CD4-positive, alpha-beta T cell (primary cell): ENCODE results near the gene DIAPH1. TPM values are rescaled to one million over a fixed set of nuclear protein-coding genes. Genes with fewer than 3 reads are reported as not detected.

Source experiments
- ATAC-seq: fragments of 200-7000 bp; cut with Tn5 transposase; one replicate; pipeline ENCODE4 v1.10.0; 2022; ENCODE audit warnings: mild to moderate bottlenecking; ENCODE audit not compliant: poor library complexity
- CTCF ChIA-PET: fragments of 350-600 bp; sonication (Branson Sonifier 250); formaldehyde crosslinking; loops from one replicate; lab custom pipeline; 2021; ENCODE audit warnings: antibody characterized with exemption, inconsistent platforms; lab: Charles Lee
- POLR2A ChIA-PET: fragments of 350-600 bp; sonication (Branson Sonifier 250); formaldehyde crosslinking; loops from one replicate; lab custom pipeline; 2021; ENCODE audit warnings: antibody characterized with exemption, inconsistent platforms; lab: Charles Lee
- DNase-seq, 14 experiments: peaks; one replicate each; pipeline ENCODE4 v3.0.0-alpha.2; 2013 to 2020; ENCODE audit warnings: mixed read lengths in 2 of 14
- H3K27ac ChIP-seq, 2 donors: one replicate each; pipeline versions ENCODE4 v1.5.1 to v1.7.0; 2013; ENCODE audit warnings: low read length in 2 of 2, low read depth in 1 of 2, mild to moderate bottlenecking in 1 of 2
- H3K27me3 ChIP-seq, 2 experiments: 1 replicate in 1 of 2; 2 replicates in 1 of 2; pipeline versions ENCODE4 v1.6.1 to v1.7.0; 2013; ENCODE audit warnings: low read length in 2 of 2, control low read depth in 1 of 2, mild to moderate bottlenecking in 1 of 2, moderate library complexity in 1 of 2; ENCODE audit not compliant: insufficient read depth in 2 of 2, control insufficient read depth in 1 of 2
- H3K36me3 ChIP-seq: one replicate; pipeline ENCODE4 v1.6.1; 2013; ENCODE audit warnings: low read length, control low read depth; ENCODE audit not compliant: insufficient read depth
- H3K4me1 ChIP-seq: one replicate; pipeline ENCODE4 v1.6.1; 2013; ENCODE audit warnings: low read length, control low read depth; ENCODE audit not compliant: insufficient read depth
- H3K4me3 ChIP-seq: one replicate; pipeline ENCODE4 v1.5.1; 2013; ENCODE audit warnings: mild to moderate bottlenecking, low read length, moderate library complexity
- H3K9me3 ChIP-seq, 2 experiments: 1 replicate in 1 of 2; 2 replicates in 1 of 2; pipeline versions ENCODE4 v1.6.1 to v1.7.0; 2013; ENCODE audit warnings: low read length in 2 of 2, mild to moderate bottlenecking in 2 of 2, control low read depth in 1 of 2, moderate library complexity in 1 of 2; ENCODE audit not compliant: control insufficient read depth in 1 of 2, insufficient read depth in 1 of 2
- H3K27ac Mint-ChIP-seq: one replicate; pipeline ENCODE4 v1.8.0; 2020; ENCODE audit warnings: mixed read lengths
- H3K27me3 Mint-ChIP-seq: one replicate; pipeline ENCODE4 v1.8.0; 2021; ENCODE audit warnings: mixed read lengths
- H3K36me3 Mint-ChIP-seq: one replicate; pipeline ENCODE4 v1.8.0; 2021; ENCODE audit warnings: low read depth, mixed read lengths
- H3K4me1 Mint-ChIP-seq: one replicate; pipeline ENCODE4 v1.8.0; 2021; ENCODE audit warnings: low read depth, mixed read lengths
- H3K4me3 Mint-ChIP-seq: one replicate; pipeline ENCODE4 v1.8.0; 2020; ENCODE audit warnings: mild to moderate bottlenecking, mixed read lengths
- H3K9me3 Mint-ChIP-seq: one replicate; pipeline ENCODE4 v1.8.0; 2020; ENCODE audit warnings: mixed read lengths
- intact Hi-C, 2 experiments: fragments of 100-400 bp; cut with DNase I in 1 of 2; cut with micrococcal nuclease in 1 of 2; formaldehyde crosslinking; loops; one replicate each; pipeline versions ENCODE4 v1.15.1 to v1.9.0; 2023 to 2025; cut with DNase I, micrococcal nuclease
- total RNA-seq, 174 experiments: library from RNA in 2 of 174; stranded (reverse) in 2 of 174; gene quantifications; one replicate each; pipeline ENCODE4 v1.2.3 and lab custom pipeline; 2021 to 2026
- TF ChIP-seq, protein P1 (sequence below): fragments of 200-600 bp; IDR thresholded peaks from one replicate; pipeline ENCODE4 v1.8.0; 2022; ENCODE audit warnings: antibody characterized with exemption, mild to moderate bottlenecking

Gene DIAPH1
- total RNA-seq, 2 experiments from 2014 or later, result 159 to 161 TPM

DNA sequence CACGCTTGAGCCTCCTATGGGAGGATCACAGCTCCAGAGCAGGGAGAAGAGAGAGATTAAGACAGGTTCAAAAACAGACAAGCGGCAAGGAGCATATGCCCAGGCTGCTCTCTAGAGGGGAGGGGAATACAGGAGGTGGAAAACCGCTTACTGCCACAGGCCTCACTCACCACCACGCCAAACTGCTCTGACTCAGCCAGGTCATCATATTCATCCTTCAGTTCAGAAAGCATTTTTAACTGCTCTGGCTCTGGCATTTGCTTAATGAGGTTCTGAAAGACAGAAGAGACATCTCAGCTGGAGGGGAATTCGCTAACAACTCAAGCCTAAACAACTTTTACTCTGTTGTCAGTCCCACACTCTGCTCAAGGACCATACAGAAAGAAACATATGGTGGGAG is 89.8 kb downstream of the DIAPH1 start:
- no peak overlapping the region for H3K27ac ChIP-seq
- peaks cover 8% of the 10 kb centered on the region for H3K4me1 ChIP-seq
- TF ChIP-seq, protein P1, sequence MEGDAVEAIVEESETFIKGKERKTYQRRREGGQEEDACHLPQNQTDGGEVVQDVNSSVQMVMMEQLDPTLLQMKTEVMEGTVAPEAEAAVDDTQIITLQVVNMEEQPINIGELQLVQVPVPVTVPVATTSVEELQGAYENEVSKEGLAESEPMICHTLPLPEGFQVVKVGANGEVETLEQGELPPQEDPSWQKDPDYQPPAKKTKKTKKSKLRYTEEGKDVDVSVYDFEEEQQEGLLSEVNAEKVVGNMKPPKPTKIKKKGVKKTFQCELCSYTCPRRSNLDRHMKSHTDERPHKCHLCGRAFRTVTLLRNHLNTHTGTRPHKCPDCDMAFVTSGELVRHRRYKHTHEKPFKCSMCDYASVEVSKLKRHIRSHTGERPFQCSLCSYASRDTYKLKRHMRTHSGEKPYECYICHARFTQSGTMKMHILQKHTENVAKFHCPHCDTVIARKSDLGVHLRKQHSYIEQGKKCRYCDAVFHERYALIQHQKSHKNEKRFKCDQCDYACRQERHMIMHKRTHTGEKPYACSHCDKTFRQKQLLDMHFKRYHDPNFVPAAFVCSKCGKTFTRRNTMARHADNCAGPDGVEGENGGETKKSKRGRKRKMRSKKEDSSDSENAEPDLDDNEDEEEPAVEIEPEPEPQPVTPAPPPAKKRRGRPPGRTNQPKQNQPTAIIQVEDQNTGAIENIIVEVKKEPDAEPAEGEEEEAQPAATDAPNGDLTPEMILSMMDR, result no peak
- ChIA-PET POLR2A (interaction anchor here (1.1 kb wide), 1 partner anchor 1001 kb away, joined by 3 read pairs; no protein-coding TSS in a partner anchor), CTCF (interaction anchor here (1.2 to 1.9 kb wide), 2 partner anchors 29 to 35 kb away, joined by 4 to 7 read pairs; no protein-coding TSS in a partner anchor)
- H3K4me3 ChIP-seq, result no peak overlapping the region
- H3K9me3 ChIP-seq, result no peaks in the 10 kb centered on the region
- no peak for ATAC-seq
- no peak overlapping the region for H3K27ac Mint-ChIP-seq
- no peaks in the 10 kb centered on the region for H3K9me3 Mint-ChIP-seq
- H3K4me1 Mint-ChIP-seq, result peaks cover 12% of the 10 kb centered on the region
- H3K36me3 Mint-ChIP-seq, result peaks cover 3% of the 10 kb centered on the region
- no peaks in the 10 kb centered on the region for H3K27me3 ChIP-seq
- H3K27me3 Mint-ChIP-seq, result no peaks in the 10 kb centered on the region
- H3K4me3 Mint-ChIP-seq, result no peak overlapping the region
- no peak for DNase-seq
- intact Hi-C loops, result loop anchor here in 1 of 2 experiments (10.0 kb wide), 1 partner anchor 444 kb away; no protein-coding TSS in a partner anchor
- peaks cover 99% of the 10 kb centered on the region for H3K36me3 ChIP-seq

DNA sequence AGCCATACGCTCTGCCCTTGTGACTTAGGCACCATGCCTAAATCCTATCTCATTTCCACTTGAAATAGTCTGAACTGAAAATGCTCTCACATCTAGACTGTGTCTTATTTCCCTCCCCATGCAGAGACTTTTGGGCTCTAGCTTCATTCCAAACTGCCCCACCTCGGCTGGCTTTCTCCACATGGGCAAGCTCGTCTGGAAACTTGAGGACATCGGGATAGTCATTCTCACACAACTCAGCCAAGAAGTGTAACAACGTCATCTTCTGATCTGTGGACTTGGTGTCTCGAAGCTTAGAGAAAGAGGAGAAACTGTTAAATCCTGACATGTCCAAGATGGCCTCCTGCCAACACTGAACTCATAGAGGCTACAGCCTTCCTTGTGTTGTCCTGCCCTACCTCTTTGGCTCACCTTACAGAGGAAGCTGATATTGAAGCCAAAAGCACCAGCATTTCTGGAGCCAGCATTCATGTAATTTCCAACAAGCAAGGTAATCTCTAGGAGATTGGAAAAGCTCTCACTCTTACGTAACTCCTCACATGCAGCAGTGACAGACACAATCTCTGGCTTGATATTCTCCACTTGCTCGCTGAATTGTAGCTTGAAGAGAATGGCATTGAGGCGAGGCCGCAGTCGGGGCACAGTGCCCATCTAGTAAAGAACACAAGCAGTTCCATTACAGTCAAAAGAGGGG is 90.4 kb downstream of the DIAPH1 start:
- no peaks in the 10 kb centered on the region for H3K9me3 ChIP-seq
- TF ChIP-seq, protein P1, result no peak
- CTCF ChIA-PET, result interaction anchor here (1.2 to 1.9 kb wide), 2 partner anchors 29 to 35 kb away, joined by 4 to 7 read pairs; no protein-coding TSS in a partner anchor
- Mint-ChIP-seq H3K27ac (no peak overlapping the region), H3K4me3 (no peak overlapping the region), H3K36me3 (no peaks in the 10 kb centered on the region), H3K27me3 (no peaks in the 10 kb centered on the region), H3K9me3 (no peaks in the 10 kb centered on the region), H3K4me1 (peaks cover 12% of the 10 kb centered on the region)
- peaks cover 8% of the 10 kb centered on the region for H3K4me1 ChIP-seq
- DNase-seq (no peak), ATAC-seq (no peak)
- H3K27me3 ChIP-seq, result no peaks in the 10 kb centered on the region
- H3K27ac ChIP-seq, result no peak overlapping the region
- intact Hi-C loops, result loop anchor here in 1 of 2 experiments (10.0 kb wide), 1 partner anchor 444 kb away; no protein-coding TSS in a partner anchor
- POLR2A ChIA-PET, result interaction anchor here (1.1 kb wide), 1 partner anchor 1001 kb away, joined by 3 read pairs; no protein-coding TSS in a partner anchor
- H3K4me3 ChIP-seq, result no peak overlapping the region
- peaks cover 99% of the 10 kb centered on the region for H3K36me3 ChIP-seq

DNA sequence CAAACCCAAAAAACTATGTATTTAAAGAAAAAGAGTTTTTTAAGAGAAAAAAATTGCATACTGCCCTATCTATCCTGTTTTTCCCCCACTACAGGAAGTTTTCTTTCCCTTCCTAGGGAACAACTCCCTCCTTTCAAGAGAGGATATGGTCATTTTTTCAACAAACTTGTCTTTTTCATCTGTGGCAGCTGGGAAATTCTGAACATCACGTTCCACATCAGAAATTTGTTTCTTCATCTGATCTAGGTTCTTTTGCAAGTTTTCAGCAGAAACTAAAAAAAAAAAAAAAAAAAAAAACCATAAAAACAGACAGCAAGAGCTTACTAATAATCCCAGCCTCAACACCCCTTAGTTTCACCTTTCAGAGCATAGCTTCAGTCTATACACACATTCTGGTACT is 91.4 kb downstream of the DIAPH1 start:
- peaks cover 13% of the 10 kb centered on the region for H3K4me1 ChIP-seq
- no peaks in the 10 kb centered on the region for H3K36me3 Mint-ChIP-seq
- ChIA-PET CTCF (interaction anchor here (0.6 to 1.9 kb wide), 3 partner anchors 13 to 104 kb away, joined by 3 to 7 read pairs (median 4); no protein-coding TSS in a partner anchor), POLR2A (no interaction called here)
- intact Hi-C loops, result loop anchor here in 1 of 2 experiments (10.0 kb wide), 1 partner anchor 443 kb away; no protein-coding TSS in a partner anchor
- peaks cover 12% of the 10 kb centered on the region for H3K4me1 Mint-ChIP-seq
- peaks cover 99% of the 10 kb centered on the region for H3K36me3 ChIP-seq
- DNase-seq (no peak), ATAC-seq (no peak)
- no peaks in the 10 kb centered on the region for H3K27me3 ChIP-seq
- H3K9me3 ChIP-seq, result no peaks in the 10 kb centered on the region
- H3K27ac Mint-ChIP-seq, result no peak overlapping the region
- no peaks in the 10 kb centered on the region for H3K9me3 Mint-ChIP-seq
- H3K27me3 Mint-ChIP-seq, result no peaks in the 10 kb centered on the region
- TF ChIP-seq, protein P1, result no peak
- H3K4me3 ChIP-seq, result no peak overlapping the region
- H3K4me3 Mint-ChIP-seq, result no peak overlapping the region
- no peak overlapping the region for H3K27ac ChIP-seq
